ENCODE data around the gene SF3B3.
A peak's percentile ranks its signal among the peaks of the same experiment; 100 is the strongest.

GRCh38 chr16:70582280-70582978 is 58.8 kb downstream of the SF3B3 start:
- TF ChIP-seq SRF (IDR thresholded peaks at IDR 0.05; ENCODE audit: low read depth) (no peak), EZH2 (IDR thresholded peaks at IDR 0.05) (no peak), CTCF (IDR thresholded peaks at IDR 0.05 in 2 of 3, conservative IDR thresholded peaks at IDR 0.05 in 1 of 3; ENCODE audit: borderline replicate concordance in 1 of 3, insufficient read depth in 1 of 3, low read depth in 2 of 3, low read length in 2 of 3) (peak in 2 of 3 experiments; percentile 24 to 34; a peak in 3 of 6 replicates), MAX (IDR thresholded peaks at IDR 0.05) (no peak), ZNF274 (IDR thresholded peaks at IDR 0.05; ENCODE audit: low read depth, low read length) (no peak), POLR2A (IDR thresholded peaks at IDR 0.05; ENCODE audit: borderline replicate concordance, extremely low read depth, insufficient read depth, insufficient read length) (no peak), JUND (IDR thresholded peaks at IDR 0.05) (no peak), POLR2AphosphoS5 (IDR thresholded peaks at IDR 0.05; ENCODE audit: low read depth, low read length) (no peak), EZH2phosphoT487 (IDR thresholded peaks at IDR 0.05; ENCODE audit: borderline replicate concordance) (no peak), ATF3 (IDR thresholded peaks at IDR 0.05) (no peak)
